BJ (cell line): ENCODE measurements around the gene P3H4. TPM values are rescaled to one million over a fixed set of nuclear protein-coding genes. Genes with fewer than 3 reads are reported as not detected.

Source experiments
- CTCF ChIA-PET: fragments of 350-600 bp; formaldehyde crosslinking; extraction: SDS; loops from one replicate; lab custom pipeline; 2021; ENCODE audit warnings: antibody characterized with exemption, inconsistent platforms; lab: Yijun Ruan, JAX
- POLR2A ChIA-PET: fragments of 300-600 bp; sonication (Branson Sonifier 250); formaldehyde crosslinking; extraction: SDS; loops from one replicate; lab custom pipeline; 2021; ENCODE audit warnings: antibody characterized with exemption; lab: Charles Lee
- DNase-seq: peaks from one replicate; pipeline ENCODE4 v3.0.0-alpha.2; 2011; ENCODE audit warnings: low read depth
- H3K27me3 ChIP-seq: 2 replicates; pipeline ENCODE4 v1.6.0; 2011; ENCODE audit warnings: low read length; ENCODE audit not compliant: control insufficient read depth, insufficient read depth
- H3K36me3 ChIP-seq: 2 replicates; pipeline ENCODE4 v1.5.1; 2011; ENCODE audit warnings: low read length; ENCODE audit not compliant: control insufficient read depth, insufficient read depth
- H3K4me3 ChIP-seq: 2 replicates; pipeline ENCODE4 v1.5.1; 2011; ENCODE audit warnings: low read depth, mild to moderate bottlenecking, control low read depth, low read length
- CTCF ChIP-seq: IDR thresholded peaks from 2 replicates; pipeline ENCODE4 v1.5.1; 2011; ENCODE audit warnings: low read depth, mild to moderate bottlenecking, control low read depth, inconsistent platforms, low read length, moderate library complexity; ENCODE audit not compliant: insufficient read depth
- polyA plus RNA-seq: library from polyadenylated mRNA; depleted of rRNA; stranded (reverse); fragments of >200 nt; gene quantifications from 2 replicates; pipeline ENCODE4 v1.2.3, GENCODE V29; 2011

Gene P3H4
- polyA plus RNA-seq, 1 experiment, result 82.8 TPM

GRCh38 chr17:41823141-41823524, 11.4 kb upstream of the P3H4 start:
- CTCF ChIA-PET, result no interaction called here

GRCh38 chr17:41822216-41823140, 10.7 kb upstream of the P3H4 start:
- Histone ChIP-seq H3K36me3 (peaks cover 37% of the 10 kb centered on the region), H3K4me3 (no peak overlapping the region), H3K27me3 (no peaks in the 10 kb centered on the region)
- no peak for TF ChIP-seq CTCF
- POLR2A ChIA-PET, result no interaction called here
- no peak for DNase-seq
- CTCF ChIA-PET, result no interaction called here

More at GRCh38 chr17:41823141-41823524, 11.4 kb upstream of the P3H4 start:
- Histone ChIP-seq H3K4me3 (no peak overlapping the region), H3K27me3 (no peaks in the 10 kb centered on the region), H3K36me3 (peaks cover 34% of the 10 kb centered on the region)
- POLR2A ChIA-PET, result no interaction called here
- TF ChIP-seq CTCF, result no peak
- DNase-seq, result no peak

- CTCF ChIA-PET, result no interaction called here
- DNase-seq, result no peak
- POLR2A ChIA-PET, result no interaction called here
- Histone ChIP-seq H3K4me3 (no peak overlapping the region), H3K36me3 (peaks cover 40% of the 10 kb centered on the region), H3K27me3 (no peaks in the 10 kb centered on the region)
- TF ChIP-seq CTCF, result no peak
These were observed 10.0 kb upstream of the P3H4 start for GRCh38 chr17:41821776-41822175.

GRCh38 chr17:41818024-41818423, 6.3 kb upstream of the P3H4 start:
- Histone ChIP-seq H3K36me3 (peaks cover 40% of the 10 kb centered on the region), H3K27me3 (no peaks in the 10 kb centered on the region), H3K4me3 (no peak overlapping the region)
- CTCF ChIA-PET, result no interaction called here
- no peak for TF ChIP-seq CTCF
- no peak for DNase-seq
- POLR2A ChIA-PET, result no interaction called here

- POLR2A ChIA-PET, result no interaction called here
- CTCF ChIA-PET, result interaction anchor here (1.1 kb wide), 1 partner anchor 14 kb away, joined by 3 read pairs; no protein-coding TSS in a partner anchor
- no peak for DNase-seq
These were observed 5.0 kb upstream of the P3H4 start for GRCh38 chr17:41816637-41817320.

More at GRCh38 chr17:41816637-41817320, 5.0 kb upstream of the P3H4 start:
- H3K4me3 ChIP-seq, result no peak overlapping the region
- no peaks in the 10 kb centered on the region for H3K27me3 ChIP-seq
- TF ChIP-seq CTCF, result no peak
- peaks cover 33% of the 10 kb centered on the region for H3K36me3 ChIP-seq
